GDM1 (cell line): ENCODE measurements around the gene MYO6.

Experiments
- DNase-seq: peaks from one replicate; lab custom pipeline; 2025; lab: John Stamatoyannopoulos, UW

MYO6 gene

DNA sequence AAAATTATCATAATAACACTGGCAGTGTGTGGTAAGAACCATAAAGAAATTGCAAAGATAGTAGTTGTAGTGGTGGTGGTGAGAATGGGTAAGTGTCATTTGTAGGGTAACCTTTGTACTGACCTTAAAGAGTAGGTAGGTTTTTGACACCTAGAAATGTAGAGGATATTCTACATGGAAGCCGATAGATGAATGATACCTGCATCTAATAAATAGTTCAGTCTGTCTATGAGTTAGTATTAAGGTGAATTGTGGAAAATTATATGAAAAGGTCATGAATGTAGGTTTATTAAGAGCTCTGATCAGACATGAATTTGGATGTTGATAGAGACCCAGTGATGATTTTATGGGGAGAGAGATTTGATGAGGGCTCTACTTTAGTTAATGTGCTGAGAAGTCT lies 78.1 kb downstream of the MYO6 start:
- no peak for DNase-seq

DNA sequence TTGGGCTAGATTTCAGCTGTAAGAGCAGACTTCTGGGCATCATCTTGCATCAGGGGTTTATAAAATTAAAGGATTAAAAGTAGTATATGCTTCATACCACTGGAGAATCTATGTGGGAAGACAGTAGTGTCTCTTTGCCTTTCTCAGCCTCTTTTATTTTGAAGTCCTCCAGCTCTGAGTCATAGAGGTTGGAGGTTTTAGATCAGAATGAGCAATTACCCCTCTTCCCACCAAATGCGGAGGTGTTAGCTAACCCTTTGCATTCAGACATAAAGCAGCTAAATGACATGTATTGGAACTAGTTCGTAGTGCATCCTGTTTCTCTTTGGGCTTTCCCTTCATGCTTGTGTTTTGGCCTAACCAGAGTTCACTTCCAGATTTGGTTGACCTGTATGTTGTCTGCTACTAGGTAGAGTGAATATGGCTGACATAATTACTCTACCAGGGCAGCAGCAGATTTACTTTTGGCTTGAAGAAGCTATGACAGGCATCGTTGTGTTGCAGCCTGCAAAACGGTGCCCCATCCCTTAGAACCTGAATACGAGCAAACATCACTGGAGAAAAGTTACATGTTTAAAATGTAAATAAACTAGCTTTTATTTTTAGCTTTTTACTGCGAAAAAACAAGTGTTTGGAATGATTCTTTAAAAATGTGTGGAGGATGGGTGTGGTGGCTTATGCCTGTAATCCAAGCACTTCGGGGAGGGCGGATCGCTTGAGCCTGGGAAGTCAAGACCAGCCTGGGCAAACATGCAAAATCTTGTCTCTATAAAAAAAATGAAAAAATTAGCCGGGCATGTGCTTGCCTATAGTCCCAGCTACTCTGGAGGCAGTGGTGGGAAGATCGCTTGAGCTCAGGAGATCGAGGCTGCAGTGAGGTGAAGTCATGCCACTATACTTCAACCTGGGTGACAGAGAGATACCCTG lies 82.2 kb downstream of the MYO6 start:
- DNase-seq: no peak

DNA sequence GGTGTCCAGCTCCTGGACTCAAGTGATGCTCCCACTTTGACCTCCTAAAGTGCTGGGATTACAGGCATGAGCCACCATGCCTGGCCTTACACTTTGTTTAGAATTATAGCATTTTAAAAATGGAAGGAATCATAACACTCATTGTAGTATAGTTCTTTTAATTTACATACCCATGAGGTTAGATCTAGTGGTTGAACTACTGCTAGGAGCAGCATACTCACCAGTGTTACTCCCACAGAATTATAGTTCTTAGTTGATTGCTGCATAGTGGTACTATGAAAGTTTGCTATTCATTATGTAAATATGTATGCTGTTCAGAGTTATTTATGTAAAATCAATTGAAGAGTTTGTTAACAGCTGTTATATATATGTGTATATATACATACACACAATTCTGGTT lies 85.4 kb downstream of the MYO6 start:
- no peak for DNase-seq

DNA sequence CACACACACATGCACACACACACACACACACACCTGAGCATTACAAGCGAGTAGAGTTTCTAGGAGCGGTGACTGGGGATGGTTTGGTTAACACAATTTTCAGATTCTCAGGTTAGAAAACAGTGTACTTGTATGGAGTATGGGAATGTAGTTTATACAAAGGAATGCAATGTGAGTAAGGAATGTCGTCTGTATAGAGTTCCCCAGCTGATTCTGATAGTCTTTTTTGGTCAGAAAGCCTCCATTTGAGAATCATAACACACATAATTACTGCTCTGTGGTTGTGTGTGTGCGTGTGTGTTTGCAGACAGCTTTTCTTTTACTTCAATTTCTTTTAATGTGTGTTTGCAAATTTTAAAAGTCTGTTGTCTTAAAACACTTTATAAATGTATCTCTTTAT lies 93.2 kb downstream of the MYO6 start:
- DNase-seq: no peak

DNA sequence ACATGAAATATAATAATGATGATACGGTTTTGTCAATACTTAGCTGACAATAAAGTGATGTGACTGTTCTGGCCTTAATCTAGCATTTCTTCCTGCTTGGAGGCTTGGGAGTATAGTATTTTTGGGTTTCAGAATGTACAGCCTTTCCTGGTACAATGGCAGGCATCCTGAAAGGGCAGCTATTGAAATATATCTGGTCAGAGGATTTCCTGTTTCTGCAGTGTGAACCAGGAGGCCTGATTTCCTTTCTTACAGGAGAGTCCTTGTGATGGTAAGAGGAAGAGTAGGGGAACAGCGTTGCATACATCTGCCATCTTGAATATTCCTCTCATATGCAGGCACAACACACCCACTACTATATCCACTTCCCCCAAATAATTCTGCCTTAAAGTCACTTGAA lies 93.7 kb downstream of the MYO6 start:
- DNase-seq: no peak

DNA sequence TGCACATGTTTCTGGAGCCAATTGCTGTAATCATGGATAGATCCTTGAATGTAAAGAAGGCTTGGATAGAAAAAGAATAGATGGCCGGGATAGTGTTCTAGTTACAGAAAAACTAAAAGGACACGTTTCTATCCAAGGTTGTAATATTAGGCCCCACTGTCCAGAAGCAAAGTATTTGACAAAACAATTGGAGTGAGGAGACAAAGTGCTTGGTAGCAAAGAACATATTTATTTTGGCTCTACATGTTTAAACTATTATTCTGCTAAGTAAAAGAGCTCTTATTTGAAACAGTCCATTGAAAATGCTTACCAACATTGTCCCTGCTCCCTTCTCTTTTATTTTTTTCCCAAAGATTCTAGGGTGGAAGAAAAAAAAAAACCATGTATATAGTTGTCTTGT lies 94.4 kb downstream of the MYO6 start:
- DNase-seq: no peak

DNA sequence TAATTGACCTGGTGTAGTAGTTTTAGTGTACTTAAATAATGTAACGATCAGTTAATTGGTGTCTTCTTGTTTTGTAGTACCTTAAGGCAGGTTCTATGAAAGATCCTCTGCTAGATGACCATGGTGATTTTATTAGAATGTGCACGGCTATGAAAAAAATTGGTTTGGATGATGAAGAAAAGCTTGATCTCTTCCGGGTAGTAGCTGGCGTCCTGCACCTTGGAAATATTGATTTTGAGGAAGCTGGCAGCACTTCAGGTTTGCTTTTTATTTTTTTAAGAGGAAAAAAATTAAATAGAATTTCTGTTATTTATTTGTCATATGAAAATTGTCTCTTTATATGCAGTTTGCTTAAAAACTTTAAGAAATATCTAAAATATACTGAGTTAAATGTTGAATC lies 99.2 kb downstream of the MYO6 start:
- no peak for DNase-seq

DNA sequence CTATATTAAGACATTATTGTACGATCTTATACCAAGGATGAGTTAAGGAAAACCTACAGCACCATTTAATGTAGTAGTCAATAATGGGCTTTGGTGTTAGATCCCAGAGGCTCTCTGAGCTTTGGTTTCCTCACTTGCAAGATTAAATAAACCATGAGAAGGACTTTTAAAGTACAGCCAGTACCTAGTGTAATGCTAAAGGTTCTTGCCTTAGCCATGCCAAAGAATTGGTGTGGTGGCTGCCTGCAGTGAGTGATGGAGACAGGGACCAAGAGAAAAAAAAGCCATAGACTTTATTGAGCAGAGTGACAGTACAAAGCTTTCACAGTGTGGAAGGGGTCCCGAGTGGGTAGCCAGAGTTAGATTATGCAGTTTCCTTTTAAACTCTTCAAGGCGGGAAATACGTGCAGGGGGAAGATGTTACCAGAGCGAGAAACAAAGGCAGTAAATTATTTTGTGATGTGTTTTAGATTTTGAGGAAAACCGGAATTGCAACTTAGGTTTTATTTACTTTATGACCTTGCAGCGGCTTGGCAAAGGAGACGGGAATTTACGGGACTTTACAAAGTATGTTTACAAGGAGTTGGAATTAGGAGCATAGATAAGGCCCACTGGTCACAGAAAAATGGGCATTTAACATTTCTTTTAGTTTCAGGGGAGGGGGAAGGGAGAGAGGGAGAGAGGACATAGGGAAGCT lies 100.4 kb downstream of the MYO6 start:
- no peak for DNase-seq

DNA sequence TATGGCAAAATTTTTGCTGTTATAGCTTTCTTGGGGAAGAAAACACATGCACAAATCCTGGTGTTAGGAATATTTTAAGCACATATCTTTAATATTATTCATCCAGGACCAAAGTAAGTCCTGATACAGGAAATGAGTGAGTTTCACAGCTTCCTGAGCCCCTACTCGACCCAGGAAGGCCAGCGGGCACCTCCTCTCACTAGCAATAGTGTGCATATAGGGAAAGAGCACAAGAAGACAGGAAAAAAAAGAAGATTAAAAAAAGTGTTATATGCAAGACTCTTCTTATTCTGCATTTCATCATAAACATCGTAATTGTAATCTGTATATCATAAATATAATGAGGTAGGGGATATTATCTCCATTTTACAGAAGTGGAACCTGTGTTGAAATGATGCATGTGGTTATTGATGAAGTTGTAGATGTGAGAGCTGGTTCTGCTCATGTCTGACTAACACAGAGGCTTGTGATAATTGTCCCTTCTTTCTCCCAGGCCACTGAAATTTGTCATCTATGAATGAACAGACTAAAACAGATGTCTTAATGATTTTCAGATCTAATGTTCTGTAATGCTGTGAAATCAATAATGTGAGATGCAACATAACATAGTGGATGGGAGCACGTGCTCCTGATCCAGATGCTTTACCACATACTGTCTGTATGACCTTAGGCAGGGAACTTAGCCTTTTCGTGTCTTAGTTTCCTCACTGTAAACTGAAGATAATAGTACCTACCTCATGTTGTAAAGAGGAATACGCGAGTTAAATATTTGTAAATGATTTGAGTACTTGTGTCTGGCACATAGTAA lies 101.2 kb downstream of the MYO6 start:
- no peak for DNase-seq

DNA sequence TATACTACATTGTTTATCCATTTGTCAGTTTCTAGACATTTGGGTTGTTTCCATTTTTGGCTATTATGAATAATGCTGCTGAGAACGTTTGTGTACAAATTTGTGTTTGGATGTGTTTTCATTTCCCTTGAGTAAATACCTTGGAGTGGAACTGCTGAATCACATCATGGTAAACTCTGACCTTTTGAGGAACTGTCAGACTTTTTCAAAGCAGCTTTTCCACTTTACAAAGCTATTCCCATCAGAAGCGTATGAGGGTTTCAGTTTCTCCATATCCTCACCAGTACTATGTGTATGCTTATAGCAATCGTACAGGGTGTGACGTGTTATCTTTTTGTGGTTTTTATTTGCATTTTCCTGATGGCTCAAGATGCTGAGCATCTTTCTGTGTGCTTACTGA lies 103.7 kb downstream of the MYO6 start:
- no peak for DNase-seq

DNA sequence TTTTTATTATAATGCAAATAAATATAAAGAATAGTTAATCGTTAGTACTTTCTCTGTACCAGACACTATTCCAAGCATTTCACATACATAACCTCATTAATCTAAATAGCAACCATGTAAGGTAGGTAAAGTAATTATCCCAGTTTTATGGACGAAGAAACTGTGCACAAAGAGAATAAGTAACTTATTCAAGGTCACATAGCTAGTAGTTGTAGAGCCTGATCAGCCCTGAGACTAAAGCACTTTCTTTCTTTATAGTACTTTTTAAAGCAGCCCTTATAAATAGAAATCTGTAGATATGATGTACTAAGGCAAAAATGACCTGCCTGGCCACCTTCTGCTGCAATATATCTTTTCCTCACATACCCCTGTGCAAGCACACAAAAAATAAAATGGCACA lies 104.8 kb downstream of the MYO6 start:
- DNase-seq: no peak

DNA sequence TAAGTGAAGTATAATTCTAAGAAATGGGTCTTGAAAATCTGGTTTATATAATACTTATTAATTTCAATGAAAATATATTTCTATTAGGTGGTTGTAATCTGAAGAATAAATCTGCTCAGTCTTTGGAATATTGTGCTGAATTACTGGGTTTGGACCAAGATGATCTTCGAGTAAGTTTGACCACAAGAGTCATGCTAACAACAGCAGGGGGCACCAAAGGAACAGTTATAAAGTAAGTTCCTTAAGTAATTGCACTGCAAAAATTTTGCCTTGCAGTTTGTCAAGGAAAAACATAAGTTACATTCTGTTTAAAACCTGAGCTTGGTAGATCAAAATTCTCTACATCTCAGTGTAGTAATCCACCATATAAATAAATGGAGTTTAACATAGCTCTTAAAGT lies 106.0 kb downstream of the MYO6 start:
- no peak for DNase-seq

DNA sequence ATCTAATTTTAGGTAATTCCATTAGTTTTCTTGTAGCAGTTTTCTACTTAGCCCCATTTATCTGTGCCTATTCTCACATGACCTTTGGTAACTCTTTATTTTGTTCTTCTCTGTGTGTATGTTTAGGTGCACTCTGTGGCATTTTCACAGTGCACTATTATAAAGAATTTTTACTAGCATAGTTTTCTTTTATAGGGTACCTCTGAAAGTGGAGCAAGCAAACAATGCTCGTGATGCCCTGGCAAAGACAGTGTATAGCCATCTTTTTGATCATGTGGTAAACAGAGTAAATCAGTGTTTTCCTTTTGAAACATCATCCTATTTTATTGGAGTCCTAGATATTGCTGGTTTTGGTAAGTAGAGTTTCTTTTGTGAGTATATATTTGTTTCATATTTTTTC lies 107.9 kb downstream of the MYO6 start:
- DNase-seq: no peak

DNA sequence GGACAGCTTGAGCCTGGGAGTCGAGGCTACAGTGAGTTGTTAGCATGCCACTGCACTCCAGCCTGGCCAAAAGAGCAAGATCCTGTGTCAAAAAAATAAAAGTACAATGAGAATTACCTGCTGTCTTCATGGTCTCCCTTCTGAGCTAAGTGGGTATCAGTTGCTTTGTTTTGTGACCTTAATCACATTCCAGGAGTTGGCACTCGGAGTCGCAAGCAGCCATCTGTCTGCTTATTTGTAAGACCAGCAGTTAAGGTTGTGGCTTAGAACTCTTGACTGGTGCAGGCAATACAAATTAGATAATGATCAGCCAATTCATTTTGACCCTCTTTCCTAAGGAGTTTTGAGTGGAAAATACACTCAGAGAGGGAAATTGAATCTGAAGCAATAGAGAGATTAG lies 114.0 kb downstream of the MYO6 start:
- no peak for DNase-seq

DNA sequence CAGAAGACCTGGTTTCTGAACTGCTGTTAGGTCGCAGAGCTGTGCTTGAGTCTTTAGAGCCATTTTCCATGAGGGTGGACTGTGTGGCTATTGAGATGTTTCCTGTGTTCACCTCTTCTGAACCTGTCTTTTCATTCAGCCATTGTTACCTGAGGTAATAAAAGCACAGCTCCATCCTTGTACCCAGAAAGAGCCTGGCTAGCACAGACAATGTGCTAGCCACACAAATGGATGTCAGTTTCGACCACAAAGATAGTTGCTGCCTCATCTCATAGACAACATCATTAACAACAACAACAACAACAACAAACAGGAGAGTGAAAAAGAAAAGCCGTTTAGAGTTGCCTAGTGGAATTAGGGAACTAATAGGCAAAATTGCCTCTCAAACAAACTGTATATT lies 114.7 kb downstream of the MYO6 start:
- no peak for DNase-seq

DNA sequence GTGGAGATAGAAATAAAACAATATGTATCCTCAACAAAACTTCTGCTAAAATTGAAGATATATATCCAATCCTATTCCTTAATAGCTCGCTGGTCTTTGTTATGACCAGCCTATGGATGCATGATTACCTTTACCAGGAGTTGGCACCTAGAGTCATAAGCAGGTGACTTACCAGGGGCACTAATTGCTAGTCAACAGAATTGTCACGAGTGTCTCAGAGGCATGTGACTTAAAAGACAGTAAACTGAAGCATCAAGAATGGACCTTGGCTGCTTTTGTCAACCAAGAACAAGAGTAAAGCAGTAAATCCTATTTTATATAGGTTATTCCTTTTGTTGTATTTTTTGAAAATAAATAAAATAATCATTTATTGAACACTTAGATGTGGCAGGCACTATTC lies 115.4 kb downstream of the MYO6 start:
- DNase-seq: no peak

DNA sequence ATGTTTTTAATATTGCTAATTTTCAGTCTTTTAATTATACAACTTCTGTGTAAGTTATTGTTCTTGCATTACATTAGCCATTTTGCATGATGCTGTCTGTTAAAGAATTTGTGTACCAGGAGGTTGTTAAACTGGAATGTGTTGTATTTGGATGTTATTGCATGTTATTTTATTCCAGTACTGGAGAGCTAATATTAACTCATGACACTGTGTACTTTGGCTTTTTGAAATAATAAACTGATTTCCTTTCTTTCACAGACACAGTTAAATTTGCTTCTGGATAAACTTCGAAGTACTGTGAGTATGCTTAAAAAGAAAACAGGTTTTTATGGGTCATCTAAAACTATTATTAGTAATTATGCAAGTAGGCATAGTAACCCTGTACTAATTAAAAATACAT lies 121.3 kb downstream of the MYO6 start:
- no peak for DNase-seq

DNA sequence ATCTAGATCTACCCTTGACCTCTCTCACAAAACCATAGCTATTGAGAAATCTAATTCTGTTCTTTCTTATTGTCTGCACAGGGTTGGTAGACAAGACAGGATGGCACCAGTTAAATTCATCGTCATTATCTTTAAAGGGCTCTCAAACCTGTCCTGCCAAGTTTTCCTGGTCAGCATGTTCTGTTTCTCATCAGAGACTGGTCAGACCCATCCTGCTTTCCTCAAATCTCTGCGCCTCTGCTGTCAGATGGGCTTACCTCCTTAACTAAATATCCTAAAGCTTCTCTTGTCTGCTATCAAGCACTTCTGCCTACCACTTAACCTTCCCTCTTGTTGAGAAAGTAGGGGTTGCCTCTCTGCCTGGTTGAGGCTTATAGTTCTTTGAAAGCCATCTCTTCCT lies 125.2 kb downstream of the MYO6 start:
- no peak for DNase-seq

DNA sequence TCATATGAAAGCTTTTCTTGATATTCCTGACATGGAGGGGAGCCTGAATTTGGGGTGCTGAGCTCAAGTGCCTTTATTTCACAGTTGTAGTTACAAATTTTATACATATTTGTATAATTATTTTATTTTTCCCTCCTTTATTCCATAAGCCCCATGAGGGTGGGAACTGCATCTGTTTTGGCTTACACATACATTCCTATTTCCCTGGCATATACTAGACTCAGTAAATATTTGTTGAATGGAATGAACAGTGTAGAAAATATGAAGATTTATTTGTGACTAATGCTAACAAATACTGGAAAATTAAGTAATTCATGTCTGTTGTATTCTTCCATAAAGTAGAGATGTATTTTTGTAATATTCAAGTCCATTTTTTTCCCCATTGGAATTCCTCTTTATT lies 127.1 kb downstream of the MYO6 start:
- no peak for DNase-seq

DNA sequence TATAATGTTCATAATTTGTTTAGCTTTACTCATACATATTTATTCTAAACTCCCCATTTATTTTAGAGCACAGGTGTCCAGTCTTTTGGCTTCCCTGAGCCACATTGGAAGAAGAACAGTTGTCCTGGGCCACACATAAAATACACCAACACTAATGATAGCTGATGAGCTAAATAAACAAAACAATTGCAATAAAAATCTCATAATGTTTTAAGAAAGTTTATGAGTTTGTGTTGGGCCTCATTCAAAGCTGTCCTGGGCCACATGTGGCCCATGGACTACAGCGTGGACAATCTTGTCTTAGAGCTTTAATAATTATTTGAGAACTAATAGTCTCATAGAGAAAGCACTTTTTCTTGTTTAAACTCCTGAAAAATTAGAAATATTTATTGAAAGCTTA lies 131.3 kb downstream of the MYO6 start:
- DNase-seq: no peak

DNA sequence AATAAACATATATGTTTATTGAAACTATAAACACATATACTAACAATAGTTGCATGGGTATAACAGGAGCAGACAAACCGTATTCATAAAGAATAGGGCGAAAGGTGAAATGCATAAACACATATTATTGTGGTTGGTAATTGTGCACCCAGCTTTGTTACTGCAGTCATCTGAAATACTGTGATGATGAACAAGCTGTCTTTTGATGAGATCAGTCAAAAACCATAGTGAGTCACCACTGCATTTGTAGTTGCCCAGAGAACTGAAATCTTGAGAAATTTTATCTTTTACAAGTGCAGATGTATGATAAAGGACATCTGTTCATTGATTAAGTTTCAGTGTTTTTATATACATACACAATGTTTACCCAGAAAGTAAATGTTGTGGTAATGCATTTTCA lies 133.7 kb downstream of the MYO6 start:
- no peak for DNase-seq

DNA sequence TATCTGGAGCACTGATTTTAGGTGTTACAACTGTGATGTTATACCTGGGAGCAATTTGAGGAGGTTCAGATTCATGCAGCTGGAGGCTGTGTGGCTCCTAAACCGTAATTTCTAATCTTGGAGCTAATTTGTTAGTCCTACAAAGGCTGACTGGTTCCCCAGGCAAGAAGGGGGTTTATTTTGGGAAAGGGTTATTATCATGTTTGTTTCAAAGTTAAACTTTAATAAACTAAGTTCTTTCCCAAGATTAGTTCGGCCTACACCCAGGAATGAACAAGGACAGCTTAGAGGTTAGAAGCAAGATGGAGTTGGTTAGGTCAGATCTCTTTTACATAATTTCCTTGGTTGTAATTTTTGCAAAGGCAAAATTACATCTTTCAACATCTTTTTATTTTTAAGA lies 135.8 kb downstream of the MYO6 start:
- DNase-seq: no peak

DNA sequence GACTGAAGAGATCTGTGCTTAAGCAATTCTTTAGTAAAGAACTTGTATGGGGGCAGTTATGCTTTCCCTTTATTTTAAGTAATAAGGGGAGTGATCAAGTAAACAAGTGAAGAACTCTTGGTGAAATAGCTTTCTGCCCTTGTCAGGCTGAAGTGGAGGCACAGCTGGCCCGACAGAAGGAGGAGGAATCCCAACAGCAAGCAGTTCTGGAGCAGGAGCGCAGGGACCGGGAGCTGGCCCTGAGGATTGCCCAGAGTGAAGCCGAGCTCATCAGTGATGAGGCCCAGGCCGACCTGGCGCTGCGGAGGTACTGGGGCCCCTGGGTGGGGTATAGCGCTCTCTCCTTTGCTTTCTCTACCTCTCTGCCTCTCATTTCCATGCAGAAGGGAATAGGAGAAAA lies 143.3 kb downstream of the MYO6 start:
- DNase-seq: no peak
